Upper lobe of left lung (tissue), 4 donors: ENCODE data around the gene GRM6.

ENCODE experiments used
- CTCF ChIP-seq, 6 experiments: fragments of 450-650 bp in 4 of 6; fragments of 200-600 bp in 2 of 6; sonication (generic) in 2 of 6; IDR thresholded peaks; one replicate each; pipeline ENCODE4 v1.5.1; 2016 to 2019; ENCODE audit warnings: antibody characterized with exemption in 6 of 6
- EP300 ChIP-seq, 4 donors: sonication (generic); formaldehyde crosslinking; IDR thresholded peaks; one replicate each; pipeline ENCODE4 v1.5.1; 2017; ENCODE audit warnings: antibody characterized with exemption in 4 of 4, control low read depth in 2 of 4
- POLR2A ChIP-seq, 4 donors: fragments of 450-650 bp; IDR thresholded peaks; one replicate each; pipeline ENCODE4 v1.5.1; 2016 to 2017; ENCODE audit warnings: antibody characterized with exemption in 4 of 4, mild to moderate bottlenecking in 2 of 4
- POLR2AphosphoS5 ChIP-seq, 2 donors: sonication (generic); formaldehyde crosslinking; IDR thresholded peaks; one replicate each; pipeline ENCODE4 v1.5.1; 2017; ENCODE audit warnings: antibody characterized with exemption in 2 of 2

DNA sequence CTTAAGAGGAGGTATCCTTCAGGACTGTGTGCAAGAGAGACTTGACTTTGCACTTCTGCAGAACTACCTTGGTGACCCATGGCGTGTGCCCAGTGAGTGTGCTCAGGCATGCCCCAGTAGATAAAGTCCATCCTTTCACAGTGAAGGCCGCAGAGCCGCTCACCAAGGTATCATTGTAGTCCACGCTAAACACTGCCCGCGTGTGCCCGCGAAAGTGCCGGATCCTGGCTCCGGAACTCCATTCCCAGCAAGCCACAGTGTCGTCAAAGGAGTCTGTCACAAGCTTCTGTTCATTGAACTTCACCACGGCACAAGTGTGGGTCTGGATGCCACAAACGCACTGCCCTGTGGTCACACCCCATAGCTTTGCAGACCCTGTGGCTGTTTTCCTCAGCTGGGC lies 3.3 kb upstream of the GRM6 start:
- TF ChIP-seq CTCF (IDR thresholded peaks at IDR 0.05) (no peak), EP300 (IDR thresholded peaks at IDR 0.05) (no peak), POLR2A (IDR thresholded peaks at IDR 0.05) (no peak), POLR2AphosphoS5 (IDR thresholded peaks at IDR 0.05) (no peak)
